Activated B cell treated with CpG ODN at 0.5 μM for 24 hours (primary cell): ENCODE measurements around the gene MAS1L. TPM values are rescaled to one million over a fixed set of nuclear protein-coding genes. Genes with fewer than 3 reads are reported as not detected.
"Not testable (repeated sequence)": the region's sequence is repeated elsewhere in the genome, so short reads cannot be mapped to it uniquely, and the experiment has no call there.

Source experiments
- ATAC-seq: fragments of 200-7000 bp; cut with Tn5 transposase; one replicate; pipeline ENCODE4 v1.10.0; 2021; ENCODE audit warnings: low read depth, mild to moderate bottlenecking, moderate library complexity
- CTCF ChIA-PET: fragments of 350-600 bp; sonication (Branson Sonifier 250); formaldehyde crosslinking; loops from one replicate; lab custom pipeline; 2021; ENCODE audit warnings: antibody characterized with exemption; lab: Charles Lee
- POLR2A ChIA-PET: fragments of 350-600 bp; sonication (Branson Sonifier 250); formaldehyde crosslinking; loops from one replicate; lab custom pipeline; 2021; ENCODE audit warnings: antibody characterized with exemption; lab: Charles Lee
- DNase-seq: peaks from one replicate; pipeline ENCODE4 v3.0.0; 2022
- H3K27ac Mint-ChIP-seq: one replicate; pipeline ENCODE4 v1.8.0; 2020; ENCODE audit warnings: mixed read lengths
- H3K27me3 Mint-ChIP-seq: one replicate; pipeline ENCODE4 v1.8.0; 2021; ENCODE audit warnings: mixed read lengths
- H3K36me3 Mint-ChIP-seq: one replicate; pipeline ENCODE4 v1.8.0; 2021; ENCODE audit warnings: low read depth, mixed read lengths
- H3K4me1 Mint-ChIP-seq: one replicate; pipeline ENCODE4 v1.8.0; 2021; ENCODE audit warnings: mixed read lengths
- H3K4me3 Mint-ChIP-seq: one replicate; pipeline ENCODE4 v1.8.0; 2020; ENCODE audit warnings: mild to moderate bottlenecking, mixed read lengths
- H3K9me3 Mint-ChIP-seq: one replicate; pipeline ENCODE4 v1.8.0; 2020; ENCODE audit warnings: mixed read lengths
- intact Hi-C: fragments of 100-400 bp; cut with micrococcal nuclease; formaldehyde crosslinking; loops from one replicate; pipeline ENCODE4 v1.15.1; 2024
- total RNA-seq: library from RNA; stranded (reverse); gene quantifications from 2 replicates; pipeline ENCODE4 v1.2.3, GENCODE V29; 2022
- TF ChIP-seq, protein P1 (sequence below): fragments of 200-600 bp; IDR thresholded peaks from one replicate; pipeline ENCODE4 v1.8.0; 2022; ENCODE audit warnings: antibody characterized with exemption, mild to moderate bottlenecking

Gene MAS1L
- total RNA-seq, 1 donor from 2014 or later, result not detected

DNA sequence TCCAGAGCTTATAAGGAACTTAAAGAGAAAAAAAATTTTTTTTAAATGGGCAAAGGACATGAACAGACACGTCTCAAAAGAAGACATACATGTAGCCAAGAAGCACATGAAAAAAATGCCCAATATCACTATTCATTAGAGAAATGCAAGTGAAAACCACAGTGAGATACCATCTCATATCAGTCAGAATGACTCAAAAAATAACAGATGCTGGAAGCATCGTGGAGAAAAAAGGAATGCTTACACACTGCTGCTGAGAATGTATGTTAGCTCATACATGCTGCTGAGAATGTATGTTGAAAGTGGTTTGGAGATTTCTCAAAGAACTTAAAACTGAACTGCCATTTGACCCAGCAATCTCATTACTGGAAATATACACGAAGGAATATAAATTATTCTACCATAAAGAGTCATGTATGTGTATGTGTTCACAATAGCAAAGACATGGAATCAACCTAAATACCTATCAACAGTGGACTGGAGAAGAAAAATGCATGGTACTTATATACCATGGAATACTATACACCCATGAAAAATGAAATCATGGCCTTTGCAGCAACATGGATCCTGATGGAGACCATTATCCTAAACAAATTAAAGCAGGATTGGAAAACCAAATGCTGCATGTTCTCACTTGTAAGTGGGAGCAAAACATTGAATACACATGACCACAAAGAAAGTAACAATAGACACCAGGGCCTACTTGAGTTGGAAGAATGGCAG, 36.1 kb downstream of the MAS1L start:
- CTCF ChIA-PET, result no interaction called here
- Mint-ChIP-seq H3K27me3 (peaks cover 28% of the 10 kb centered on the region), H3K27ac (no peak overlapping the region), H3K4me3 (no peak overlapping the region), H3K9me3 (peaks cover 5% of the 10 kb centered on the region), H3K4me1 (no peaks in the 10 kb centered on the region), H3K36me3 (no peaks in the 10 kb centered on the region)
- TF ChIP-seq, protein P1, sequence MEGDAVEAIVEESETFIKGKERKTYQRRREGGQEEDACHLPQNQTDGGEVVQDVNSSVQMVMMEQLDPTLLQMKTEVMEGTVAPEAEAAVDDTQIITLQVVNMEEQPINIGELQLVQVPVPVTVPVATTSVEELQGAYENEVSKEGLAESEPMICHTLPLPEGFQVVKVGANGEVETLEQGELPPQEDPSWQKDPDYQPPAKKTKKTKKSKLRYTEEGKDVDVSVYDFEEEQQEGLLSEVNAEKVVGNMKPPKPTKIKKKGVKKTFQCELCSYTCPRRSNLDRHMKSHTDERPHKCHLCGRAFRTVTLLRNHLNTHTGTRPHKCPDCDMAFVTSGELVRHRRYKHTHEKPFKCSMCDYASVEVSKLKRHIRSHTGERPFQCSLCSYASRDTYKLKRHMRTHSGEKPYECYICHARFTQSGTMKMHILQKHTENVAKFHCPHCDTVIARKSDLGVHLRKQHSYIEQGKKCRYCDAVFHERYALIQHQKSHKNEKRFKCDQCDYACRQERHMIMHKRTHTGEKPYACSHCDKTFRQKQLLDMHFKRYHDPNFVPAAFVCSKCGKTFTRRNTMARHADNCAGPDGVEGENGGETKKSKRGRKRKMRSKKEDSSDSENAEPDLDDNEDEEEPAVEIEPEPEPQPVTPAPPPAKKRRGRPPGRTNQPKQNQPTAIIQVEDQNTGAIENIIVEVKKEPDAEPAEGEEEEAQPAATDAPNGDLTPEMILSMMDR, result no peak
- DNase-seq, result no peak
- no peak for ATAC-seq
- intact Hi-C loops, result no loop called here
- POLR2A ChIA-PET, result no interaction called here

DNA sequence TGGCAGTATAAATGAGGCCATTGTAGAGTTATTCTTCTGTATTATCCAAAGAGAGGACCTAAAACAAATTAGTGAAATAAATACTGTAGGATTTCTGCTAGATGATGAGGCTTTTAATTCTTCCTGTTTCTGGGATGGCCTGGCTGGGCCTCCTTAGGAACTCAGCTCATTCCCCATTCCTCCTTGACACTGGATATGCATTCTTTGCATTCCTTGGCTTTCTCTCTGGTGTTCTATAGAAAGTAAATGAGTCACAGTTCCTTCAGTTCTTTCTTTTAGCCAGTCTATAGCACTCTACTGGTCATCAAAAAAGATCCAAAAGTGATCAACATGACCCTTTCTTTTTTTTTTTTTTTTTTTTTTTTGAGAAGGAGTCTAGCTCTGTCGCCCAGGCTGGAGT, 40.1 kb downstream of the MAS1L start:
- Mint-ChIP-seq H3K27me3 (peaks cover 35% of the 10 kb centered on the region), H3K4me1 (no peaks in the 10 kb centered on the region), H3K9me3 (peaks cover 15% of the 10 kb centered on the region), H3K27ac (no peak overlapping the region), H3K36me3 (no peaks in the 10 kb centered on the region), H3K4me3 (no peak overlapping the region)
- intact Hi-C loops, result no loop called here
- ChIA-PET POLR2A (no interaction called here), CTCF (no interaction called here)
- no peak for DNase-seq
- no peak for ATAC-seq
- TF ChIP-seq, protein P1, result no peak

DNA sequence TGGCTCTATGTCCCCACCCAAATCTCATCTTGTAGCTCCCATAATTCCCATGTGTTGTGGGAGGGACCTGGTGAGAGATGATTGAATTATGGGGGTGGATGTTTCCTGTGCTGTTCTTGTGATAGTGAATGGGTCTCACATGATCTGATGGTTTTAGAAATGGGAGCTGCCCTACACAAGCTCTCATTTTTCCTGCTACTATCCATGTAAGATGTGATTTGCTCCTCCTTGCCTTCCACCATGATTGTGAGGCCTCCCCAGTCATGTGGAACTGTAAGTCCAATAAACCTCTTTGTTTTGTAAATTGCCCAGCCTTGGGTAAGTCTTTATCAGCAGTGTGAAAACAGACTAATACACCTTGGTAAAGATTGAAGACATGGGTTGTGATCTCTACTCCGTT, 43.7 kb downstream of the MAS1L start:
- H3K4me3 Mint-ChIP-seq, ATAC-seq, H3K27ac Mint-ChIP-seq, CTCF ChIA-PET, DNase-seq, H3K4me1 Mint-ChIP-seq, intact Hi-C loops, H3K36me3 Mint-ChIP-seq: not testable (repeated sequence)
- POLR2A ChIA-PET, result interaction anchor here (1.1 kb wide), 1 partner anchor 9 kb away, joined by 4 read pairs; no protein-coding TSS in a partner anchor
- Mint-ChIP-seq H3K27me3 (peaks cover 29% of the 10 kb centered on the region), H3K9me3 (peaks cover 10% of the 10 kb centered on the region)

DNA sequence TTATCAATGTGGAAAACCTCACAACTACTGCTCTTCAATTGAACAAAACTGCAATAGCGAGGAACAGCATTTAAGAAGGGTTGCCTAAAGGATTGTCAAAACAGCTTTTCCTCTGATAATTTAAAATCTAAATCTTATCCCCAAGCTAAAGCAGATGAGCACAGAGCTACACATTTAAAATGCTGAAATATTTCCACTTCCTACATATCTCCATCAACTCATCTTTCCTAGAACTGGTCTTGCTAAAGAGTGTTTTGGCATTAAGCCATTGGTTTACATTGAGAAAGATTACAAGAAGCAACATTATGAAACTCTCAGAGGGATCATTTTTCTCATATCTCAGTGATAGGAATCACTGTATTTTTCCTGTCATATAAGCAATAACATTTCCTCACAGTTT, 45.0 kb downstream of the MAS1L start:
- ATAC-seq (no peak), DNase-seq (no peak)
- H3K9me3 Mint-ChIP-seq, result peaks cover 10% of the 10 kb centered on the region
- TF ChIP-seq, protein P1, result no peak
- intact Hi-C loops, result no loop called here
- H3K27ac Mint-ChIP-seq, result no peak overlapping the region
- H3K4me1 Mint-ChIP-seq, result no peaks in the 10 kb centered on the region
- CTCF ChIA-PET, result no interaction called here
- no peak overlapping the region for H3K4me3 Mint-ChIP-seq
- H3K27me3 Mint-ChIP-seq, result peaks cover 21% of the 10 kb centered on the region
- no peaks in the 10 kb centered on the region for H3K36me3 Mint-ChIP-seq
- POLR2A ChIA-PET, result no interaction called here

DNA sequence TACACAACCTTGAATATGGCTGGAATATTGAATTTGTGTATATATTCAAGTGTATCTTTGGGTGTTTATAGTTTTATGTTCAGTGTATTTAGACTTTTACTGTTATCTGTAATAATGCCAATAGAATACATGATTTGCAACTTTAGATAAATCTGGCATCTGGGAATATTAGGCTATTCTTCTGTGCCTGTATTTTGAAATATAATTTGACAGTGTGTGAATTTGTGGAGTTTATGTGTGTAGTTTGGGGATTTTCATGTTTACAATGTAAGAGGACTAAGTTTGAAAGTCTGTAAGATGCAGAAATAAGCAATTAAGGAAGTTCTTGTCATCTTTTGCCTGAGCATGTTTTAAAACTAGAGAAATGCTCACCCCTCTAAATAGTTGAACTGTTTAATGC, 48.8 kb downstream of the MAS1L start, which contains the start of gene OR10C1:
OR10C1 (plus strand) TSS at position 301 of the 400 bp plus-strand sequence. CDS start 710 bp downstream, outside the sequence.
- DNase-seq (no peak), ATAC-seq (no peak)
- intact Hi-C loops, result no loop called here
- TF ChIP-seq, protein P1, result no peak
- peaks cover 17% of the 10 kb centered on the region for H3K27me3 Mint-ChIP-seq
- H3K36me3 Mint-ChIP-seq, result no peaks in the 10 kb centered on the region
- no peak within 1 kb of the TSS for H3K4me3 Mint-ChIP-seq
- H3K9me3 Mint-ChIP-seq, result peaks cover 8% of the 10 kb centered on the region
- POLR2A ChIA-PET, result no interaction called here
- H3K27ac Mint-ChIP-seq, result no peak within 1 kb of the TSS
- CTCF ChIA-PET, result no interaction called here
- no peaks in the 10 kb centered on the region for H3K4me1 Mint-ChIP-seq

DNA sequence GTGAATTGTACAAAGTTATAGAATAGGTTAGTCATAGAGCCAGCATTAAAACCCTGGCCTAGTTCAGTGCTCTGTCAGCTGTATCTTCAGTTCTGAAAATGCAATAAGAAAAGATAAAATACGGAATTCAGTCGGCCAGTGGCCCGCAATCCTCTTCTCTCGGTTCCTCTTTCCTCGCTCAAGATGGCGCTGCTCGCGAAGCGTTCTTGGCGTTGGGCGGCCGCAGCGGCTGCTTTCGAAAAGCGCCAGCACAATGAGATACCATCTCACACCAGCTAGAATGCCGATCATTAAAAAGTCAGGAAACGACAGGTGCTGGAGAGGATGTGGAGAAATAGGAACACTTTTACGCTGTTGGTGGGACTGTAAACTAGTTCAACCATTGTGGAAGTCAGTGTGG, 51.0 kb downstream of the MAS1L start:
- H3K36me3 Mint-ChIP-seq, H3K4me3 Mint-ChIP-seq, POLR2A ChIA-PET, H3K27ac Mint-ChIP-seq, DNase-seq, CTCF ChIA-PET, H3K4me1 Mint-ChIP-seq, ATAC-seq, intact Hi-C loops: not testable (repeated sequence)
- H3K27me3 Mint-ChIP-seq, result peaks cover 17% of the 10 kb centered on the region
- peaks cover 14% of the 10 kb centered on the region for H3K9me3 Mint-ChIP-seq

Other genes starting within 250 kb of the MAS1L start
- not detected in 2 replicates for gene OR14J1, start 186.3 kb downstream of the MAS1L start, total RNA-seq
- not detected in 2 replicates for gene OR5V1, start 119.1 kb downstream of the MAS1L start, total RNA-seq
- not detected in 2 replicates for gene OR12D3, start 112.7 kb downstream of the MAS1L start, total RNA-seq
- gene OR12D2, start 92.3 kb downstream of the MAS1L start, total RNA-seq, result not detected in 2 replicates
- gene OR12D1, start 73.0 kb downstream of the MAS1L start, total RNA-seq, result not detected in 2 replicates
- gene OR10C1, start 48.6 kb downstream of the MAS1L start, total RNA-seq, result not detected in 2 replicates
- gene OR11A1, start 30.9 kb downstream of the MAS1L start, total RNA-seq, result not detected in 2 replicates
- not detected in 2 replicates for gene OR2H1, start 30.8 kb downstream of the MAS1L start, total RNA-seq
- not detected in 2 replicates for gene UBD, start 71.8 kb upstream of the MAS1L start, total RNA-seq
- gene OR2H2, start 97.2 kb upstream of the MAS1L start, total RNA-seq, result not detected in 2 replicates
- gene GABBR1, start 145.2 kb upstream of the MAS1L start, total RNA-seq, result 88.9 and 117 TPM in 2 replicates
- gene MOG, start 169.1 kb upstream of the MAS1L start, total RNA-seq, result not detected in 2 replicates
- gene ZFP57, start 193.2 kb upstream of the MAS1L start, total RNA-seq, result 5.2 and 5.5 TPM in 2 replicates
- gene HLA-F, start 235.5 kb upstream of the MAS1L start, total RNA-seq, result 726 and 736 TPM in 2 replicates